Naive B cell (primary cell): ENCODE data around the gene MSL3B.

Source experiments
- ATAC-seq, 2 donors: fragments of 150-1000 bp; cut with Tn5 transposase; 2 replicates each; pipeline ENCODE4 v1.10.0; 2021; ENCODE audit warnings: low read depth in 2 of 2, mild to moderate bottlenecking in 2 of 2, moderate library complexity in 2 of 2
- DNase-seq: peaks from one replicate; pipeline ENCODE4 v3.0.0; 2022
- H3K27ac Mint-ChIP-seq, 6 donors: one replicate each; pipeline ENCODE4 v1.8.0; 2020 to 2022; ENCODE audit warnings: mild to moderate bottlenecking in 6 of 6, mixed read lengths in 6 of 6, moderate library complexity in 5 of 6, inconsistent platforms in 2 of 6
- H3K27me3 Mint-ChIP-seq, 3 donors: one replicate each; pipeline ENCODE4 v1.8.0; 2021 to 2022; ENCODE audit warnings: mixed read lengths in 3 of 3, mild to moderate bottlenecking in 1 of 3
- H3K36me3 Mint-ChIP-seq, 2 donors: one replicate each; pipeline ENCODE4 v1.8.0; 2020 to 2022; ENCODE audit warnings: mixed read lengths in 2 of 2, inconsistent platforms in 1 of 2, mild to moderate bottlenecking in 1 of 2
- H3K4me1 Mint-ChIP-seq, 3 donors: one replicate each; pipeline ENCODE4 v1.8.0; 2020 to 2022; ENCODE audit warnings: mixed read lengths in 3 of 3, inconsistent platforms in 1 of 3, mild to moderate bottlenecking in 1 of 3, moderate library complexity in 1 of 3
- H3K4me3 Mint-ChIP-seq, 8 donors: one replicate each; pipeline ENCODE4 v1.8.0; 2020 to 2022; ENCODE audit warnings: mild to moderate bottlenecking in 8 of 8, mixed read lengths in 8 of 8, moderate library complexity in 8 of 8, inconsistent platforms in 2 of 8
- H3K9me3 Mint-ChIP-seq, 7 donors: one replicate each; pipeline ENCODE4 v1.8.0; 2020 to 2022; ENCODE audit warnings: mixed read lengths in 7 of 7, mild to moderate bottlenecking in 5 of 7, inconsistent platforms in 2 of 7, moderate library complexity in 1 of 7

MSL3B gene

DNA sequence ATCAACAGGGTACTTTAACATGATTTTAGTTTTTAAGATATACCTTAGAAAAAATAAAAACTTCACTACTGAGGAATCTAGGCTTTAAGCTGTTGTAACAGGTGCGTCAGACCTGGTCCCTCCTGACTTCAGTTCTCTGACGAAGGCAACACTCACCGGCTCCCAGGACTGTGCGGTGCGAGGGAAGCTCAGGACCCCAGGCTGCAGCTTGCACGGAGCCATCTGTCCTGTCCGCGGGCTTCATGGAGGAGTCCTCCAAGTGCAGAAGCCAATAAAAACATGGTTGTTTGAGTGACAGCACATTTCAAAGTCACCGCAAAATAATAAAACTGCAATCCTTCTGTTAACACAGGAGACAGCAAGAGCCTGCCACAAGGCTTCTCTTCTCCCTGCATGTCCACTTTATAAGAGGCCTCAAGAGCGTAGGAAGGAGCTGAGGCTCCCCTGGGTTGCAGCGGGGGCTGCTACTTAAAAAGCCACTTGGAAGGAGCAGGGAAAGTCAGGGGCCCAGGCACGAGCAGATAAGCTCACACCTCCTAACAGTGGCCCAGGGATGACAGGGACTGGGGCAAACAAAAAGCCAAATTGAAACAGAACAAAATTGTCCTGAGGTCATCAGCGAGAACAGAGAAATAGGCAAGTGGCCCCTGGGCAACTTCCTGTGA lies 18.4 kb downstream of the MSL3B start:
- Mint-ChIP-seq H3K27ac (no peak overlapping the region), H3K4me3 (no peak overlapping the region), H3K4me1 (peaks cover 6 to 12% (median 7%) of the 10 kb centered on the region in 3 donors), H3K27me3 (peaks cover 0 to 12% (median 7%) of the 10 kb centered on the region in 3 donors), H3K36me3 (no peaks in the 10 kb centered on the region), H3K9me3 (no peaks in the 10 kb centered on the region)
- no peak for ATAC-seq
- no peak for DNase-seq

GRCh38 chr2:233848276-233848675 lies 19.9 kb downstream of the MSL3B start:
- ATAC-seq (no peak), DNase-seq (no peak)
- Mint-ChIP-seq H3K4me3 (no peak overlapping the region), H3K9me3 (no peaks in the 10 kb centered on the region), H3K27me3 (peaks cover 0 to 7% (median 6%) of the 10 kb centered on the region in 3 donors), H3K27ac (peak overlapping the region in 1 of 6 donors; percentile 19), H3K36me3 (no peaks in the 10 kb centered on the region), H3K4me1 (peaks cover 0 to under 1% (median 0%) of the 10 kb centered on the region in 3 donors)

GRCh38 chr2:233847248-233847898 lies 20.8 kb downstream of the MSL3B start:
- no peak overlapping the region for H3K4me3 Mint-ChIP-seq
- H3K36me3 Mint-ChIP-seq, result no peaks in the 10 kb centered on the region
- no peaks in the 10 kb centered on the region for H3K9me3 Mint-ChIP-seq
- DNase-seq, result no peak
- no peak for ATAC-seq
- no peak overlapping the region for H3K27ac Mint-ChIP-seq
- H3K4me1 Mint-ChIP-seq, result no peaks in the 10 kb centered on the region
- H3K27me3 Mint-ChIP-seq, result peaks cover 0 to 2% (median 0%) of the 10 kb centered on the region in 3 donors

DNA sequence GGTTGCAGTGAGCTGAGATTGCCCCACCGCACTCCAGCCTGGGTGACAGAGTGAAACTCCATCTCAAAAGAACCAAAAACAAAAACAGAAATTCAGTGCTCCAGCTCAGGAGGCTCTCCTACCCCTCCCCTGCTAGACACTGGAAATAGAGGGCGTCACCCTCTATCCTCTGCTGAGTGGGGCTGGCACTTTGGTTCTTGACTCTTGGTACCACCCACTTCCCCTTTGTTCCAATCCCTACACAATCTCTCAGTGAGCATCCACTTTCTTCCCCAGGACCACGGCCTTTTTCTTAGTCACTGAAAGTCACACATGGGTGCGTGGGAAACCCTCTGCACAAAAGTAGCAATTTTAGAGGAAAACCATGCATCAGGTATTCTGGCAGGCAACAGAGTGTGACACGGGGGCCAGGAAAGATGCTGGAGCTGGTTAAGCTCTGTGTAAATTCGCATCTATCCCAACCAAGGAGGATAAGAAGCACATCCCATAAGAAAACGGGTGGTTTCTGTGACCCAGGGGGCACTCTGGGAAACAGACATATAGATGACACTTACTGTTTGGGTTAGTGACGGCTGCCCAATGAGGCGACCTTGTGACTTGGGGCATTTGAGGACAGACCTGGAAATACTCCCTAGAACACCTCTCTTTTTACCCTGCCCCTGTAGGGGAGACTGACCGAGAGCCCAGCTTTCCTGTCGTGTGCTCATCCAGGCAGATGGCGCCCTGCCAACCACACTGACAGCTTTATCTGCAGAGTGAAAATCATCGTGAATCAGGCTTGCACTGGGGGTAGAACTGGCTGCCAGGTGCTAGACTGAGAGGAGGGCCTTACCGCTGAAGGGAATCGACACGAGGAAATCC lies 21.6 kb downstream of the MSL3B start:
- Mint-ChIP-seq H3K4me3 (no peak overlapping the region), H3K9me3 (no peaks in the 10 kb centered on the region), H3K4me1 (no peaks in the 10 kb centered on the region), H3K36me3 (no peaks in the 10 kb centered on the region), H3K27ac (peak overlapping the region in 3 of 6 donors; percentile 47 to 61 (median 47)), H3K27me3 (no peaks in the 10 kb centered on the region)
- DNase-seq, result no peak
- no peak for ATAC-seq

DNA sequence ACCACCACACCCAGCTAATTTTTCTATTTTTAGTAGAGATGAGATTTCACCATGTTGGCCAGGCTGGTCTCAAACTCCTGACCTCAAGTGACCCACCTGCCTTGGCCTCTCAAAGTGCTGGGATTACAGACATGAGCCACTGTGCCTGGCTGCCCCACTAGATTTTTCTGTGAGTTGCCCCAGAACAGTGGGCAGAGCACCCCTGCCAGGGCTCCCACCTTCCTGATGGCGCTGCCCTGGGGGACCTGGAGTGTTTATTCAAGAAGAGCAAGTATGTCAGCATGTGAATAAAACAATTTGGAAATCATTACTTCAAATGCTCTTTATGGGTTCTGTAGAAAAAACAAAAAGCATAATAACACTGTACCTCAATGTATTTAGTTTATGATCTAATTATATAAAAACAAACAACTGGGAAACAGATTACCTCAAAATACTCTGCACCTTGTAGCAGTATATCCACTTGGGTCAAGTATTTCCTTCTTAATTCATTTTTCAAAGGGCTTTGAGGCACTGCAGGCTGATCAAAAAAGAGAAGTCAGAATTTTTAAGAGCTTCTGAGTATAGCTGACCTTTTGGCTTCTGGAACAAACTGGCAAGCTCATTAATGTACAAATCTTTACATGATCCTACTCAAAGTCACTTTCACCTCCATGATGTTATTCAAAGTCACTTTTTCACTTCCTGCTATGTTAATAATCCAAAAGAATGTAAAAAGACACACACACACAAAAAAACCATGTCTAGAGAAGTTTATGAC lies 22.7 kb downstream of the MSL3B start:
- H3K4me1 Mint-ChIP-seq, result no peaks in the 10 kb centered on the region

DNA sequence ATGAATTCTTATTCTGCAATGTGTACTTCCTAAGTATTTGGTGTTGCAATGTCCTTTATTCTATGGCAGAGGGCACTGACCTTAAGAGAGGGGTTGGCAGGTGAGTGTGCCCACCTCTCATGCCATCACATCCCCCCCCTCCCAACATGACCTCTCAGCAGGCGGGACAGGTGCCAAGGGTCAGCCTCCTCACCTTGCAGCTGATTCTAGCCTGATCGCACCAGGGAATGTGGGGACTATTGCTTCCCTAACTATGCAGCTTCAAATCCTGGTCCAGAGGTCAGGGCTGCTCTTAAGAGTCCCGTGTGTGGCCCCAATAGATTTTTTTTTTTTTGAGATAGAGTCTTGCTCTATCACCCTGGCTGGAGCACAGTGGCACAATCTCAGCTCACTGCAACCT lies 23.4 kb downstream of the MSL3B start:
- no peaks in the 10 kb centered on the region for H3K9me3 Mint-ChIP-seq
- ATAC-seq, result no peak
- DNase-seq, result no peak
- no peak overlapping the region for H3K27ac Mint-ChIP-seq
- H3K4me1 Mint-ChIP-seq, result no peaks in the 10 kb centered on the region
- no peaks in the 10 kb centered on the region for H3K36me3 Mint-ChIP-seq
- no peaks in the 10 kb centered on the region for H3K27me3 Mint-ChIP-seq
- peak overlapping the region in 1 of 8 donors; percentile 41 for H3K4me3 Mint-ChIP-seq

More for the DNA sequence above, 22.7 kb downstream of the MSL3B start:
- no peak for DNase-seq
- no peaks in the 10 kb centered on the region for H3K27me3 Mint-ChIP-seq
- ATAC-seq, result no peak
- H3K9me3 Mint-ChIP-seq, result no peaks in the 10 kb centered on the region
- H3K27ac Mint-ChIP-seq, result peak overlapping the region in 1 of 6 donors; percentile 49
- H3K36me3 Mint-ChIP-seq, result no peaks in the 10 kb centered on the region
- no peak overlapping the region for H3K4me3 Mint-ChIP-seq

DNA sequence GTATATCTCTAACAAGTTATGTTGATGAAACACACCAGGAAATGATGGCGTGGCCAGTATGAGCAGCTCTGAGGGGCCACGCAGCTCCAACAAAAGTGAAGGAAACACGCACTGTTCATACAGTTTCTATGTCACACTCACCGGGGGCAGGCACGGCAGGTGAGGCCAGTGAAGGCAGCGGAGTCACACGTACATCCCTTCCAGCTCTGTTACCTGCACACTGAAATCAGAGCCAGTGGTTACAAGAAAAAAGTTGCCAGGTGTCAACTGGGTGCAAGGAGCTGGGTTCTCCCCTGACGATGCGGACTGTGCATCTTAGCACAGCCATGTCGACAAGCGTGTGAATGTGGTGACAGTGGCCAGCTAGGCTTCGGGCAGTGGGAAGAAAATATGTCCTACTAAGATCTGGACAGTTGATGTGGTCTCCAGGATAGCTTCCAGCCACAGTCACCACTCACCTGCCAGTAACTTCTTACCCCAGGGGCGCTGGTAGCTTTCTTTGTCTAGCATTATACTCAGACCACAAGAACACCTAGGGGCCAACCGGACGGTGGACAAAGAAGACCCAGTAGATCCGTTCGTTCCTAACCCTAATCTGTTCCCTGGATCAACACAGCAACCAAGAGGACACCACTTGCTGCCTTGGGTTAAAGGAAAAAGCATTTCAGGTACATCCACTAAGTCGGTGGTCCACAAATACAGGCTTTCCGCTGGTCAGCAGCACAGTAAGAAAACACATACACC lies 23.9 kb downstream of the MSL3B start:
- H3K27ac Mint-ChIP-seq, result peak overlapping the region in 1 of 6 donors; percentile 16
- H3K4me3 Mint-ChIP-seq, result no peak overlapping the region
- no peaks in the 10 kb centered on the region for H3K27me3 Mint-ChIP-seq
- H3K36me3 Mint-ChIP-seq, result no peaks in the 10 kb centered on the region
- DNase-seq (no peak), ATAC-seq (no peak)
- H3K4me1 Mint-ChIP-seq, result no peaks in the 10 kb centered on the region
- H3K9me3 Mint-ChIP-seq, result no peaks in the 10 kb centered on the region

- H3K27ac Mint-ChIP-seq, result no peak overlapping the region
- H3K27me3 Mint-ChIP-seq, result no peaks in the 10 kb centered on the region
- DNase-seq (no peak), ATAC-seq (no peak)
- no peaks in the 10 kb centered on the region for H3K4me1 Mint-ChIP-seq
- H3K9me3 Mint-ChIP-seq, result no peaks in the 10 kb centered on the region
- H3K4me3 Mint-ChIP-seq, result peak overlapping the region in 1 of 8 donors; percentile 22
- no peaks in the 10 kb centered on the region for H3K36me3 Mint-ChIP-seq
Observed at GRCh38 chr2:233841183-233841582, 27.0 kb downstream of the MSL3B start.

GRCh38 chr2:233840520-233840919 lies 27.7 kb downstream of the MSL3B start:
- no peak for DNase-seq
- H3K4me1 Mint-ChIP-seq, result no peaks in the 10 kb centered on the region
- H3K4me3 Mint-ChIP-seq, result no peak overlapping the region
- H3K27me3 Mint-ChIP-seq, result no peaks in the 10 kb centered on the region
- no peaks in the 10 kb centered on the region for H3K36me3 Mint-ChIP-seq
- H3K9me3 Mint-ChIP-seq, result no peaks in the 10 kb centered on the region
- H3K27ac Mint-ChIP-seq, result no peak overlapping the region
- no peak for ATAC-seq

GRCh38 chr2:233839447-233839820 lies 28.8 kb downstream of the MSL3B start:
- ATAC-seq (no peak), DNase-seq (no peak)
- peak overlapping the region in 1 of 6 donors; percentile 57 for H3K27ac Mint-ChIP-seq
- no peaks in the 10 kb centered on the region for H3K9me3 Mint-ChIP-seq
- no peaks in the 10 kb centered on the region for H3K4me1 Mint-ChIP-seq
- no peak overlapping the region for H3K4me3 Mint-ChIP-seq
- no peaks in the 10 kb centered on the region for H3K27me3 Mint-ChIP-seq
- H3K36me3 Mint-ChIP-seq, result no peaks in the 10 kb centered on the region

DNA sequence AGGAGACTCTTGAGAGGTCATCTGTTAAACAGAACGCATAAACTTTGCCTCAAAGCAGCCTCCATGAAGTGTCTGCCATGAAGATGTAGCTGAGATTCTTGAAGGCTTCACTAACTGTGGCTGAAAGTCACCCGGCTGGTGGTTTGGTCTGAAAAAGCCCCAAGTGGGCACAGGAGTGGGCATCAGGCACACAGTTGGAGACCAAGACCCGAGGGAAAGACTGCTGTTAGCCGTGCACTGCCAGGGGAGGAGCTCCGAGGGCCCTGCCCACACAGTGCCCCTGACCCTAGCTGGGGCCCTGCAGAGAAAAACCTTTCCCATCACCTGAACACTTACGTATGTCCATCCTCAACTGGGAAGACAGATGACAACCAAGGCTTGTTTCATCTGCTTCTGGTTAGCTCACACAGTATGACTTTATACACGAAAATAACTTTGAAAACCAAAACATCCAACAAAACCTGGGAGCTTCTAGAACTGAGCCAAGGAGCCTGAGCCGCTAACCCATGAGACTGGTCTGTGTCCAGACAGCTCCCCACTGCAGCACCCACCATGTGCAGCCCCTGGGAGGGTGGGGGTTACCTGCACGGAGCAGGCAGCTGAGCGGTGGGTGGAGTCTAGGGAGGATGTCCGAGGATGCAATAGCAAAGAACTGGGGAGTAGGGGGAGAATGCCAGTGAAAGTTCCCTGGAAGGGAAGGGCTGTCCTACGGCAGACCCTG lies 29.3 kb downstream of the MSL3B start:
- Mint-ChIP-seq H3K27ac (peak overlapping the region in 2 of 6 donors; percentile 15 to 57), H3K27me3 (no peaks in the 10 kb centered on the region), H3K4me1 (no peaks in the 10 kb centered on the region), H3K4me3 (no peak overlapping the region), H3K36me3 (no peaks in the 10 kb centered on the region), H3K9me3 (no peaks in the 10 kb centered on the region)
- no peak for ATAC-seq
- no peak for DNase-seq

GRCh38 chr2:233838251-233838650 lies 29.9 kb downstream of the MSL3B start:
- Mint-ChIP-seq H3K27me3 (no peaks in the 10 kb centered on the region), H3K27ac (peak overlapping the region in 1 of 6 donors; percentile 15), H3K4me1 (no peaks in the 10 kb centered on the region), H3K9me3 (no peaks in the 10 kb centered on the region), H3K4me3 (no peak overlapping the region), H3K36me3 (no peaks in the 10 kb centered on the region)
- ATAC-seq (no peak), DNase-seq (no peak)
